Mucosa of gallbladder (tissue), 1 donor: ENCODE data around the gene POLR1A. TPM values are rescaled to one million over a fixed set of nuclear protein-coding genes. Genes with fewer than 3 reads are reported as not detected.
"Not testable (repeated sequence)": the region's sequence is repeated elsewhere in the genome, so short reads cannot be mapped to it uniquely, and the experiment has no call there.

ENCODE experiments used
- DNase-seq: peaks from one replicate; pipeline ENCODE4 v3.0.0-alpha.2; 2020; ENCODE audit warnings: low spot score
- total RNA-seq: library from RNA; stranded (reverse); gene quantifications from one replicate; pipeline ENCODE4 v1.2.1, GENCODE V29; 2021
- donor health status: DM: no; HTN: no; CAD: no.

The POLR1A gene
- total RNA-seq, 1 donor from 2014 or later: 23.1 TPM

GRCh38 chr2:85999061-85999831 is 106.4 kb downstream of the POLR1A start:
- no peak for DNase-seq

GRCh38 chr2:85998071-85998991 is 107.4 kb downstream of the POLR1A start:
- DNase-seq: peak; percentile 41

GRCh38 chr2:85997017-85997970 is 108.4 kb downstream of the POLR1A start:
- peak; percentile 43 for DNase-seq

GRCh38 chr2:85996591-85996990 is 109.1 kb downstream of the POLR1A start:
- DNase-seq: no peak

- no peak for DNase-seq
Measured at GRCh38 chr2:85995648-85996529, 109.8 kb downstream of the POLR1A start.

- DNase-seq: no peak
Measured at GRCh38 chr2:85994897-85995647, 110.6 kb downstream of the POLR1A start.

GRCh38 chr2:85994421-85994777 is 111.3 kb downstream of the POLR1A start:
- no peak for DNase-seq

GRCh38 chr2:85992611-85993010 is 113.1 kb downstream of the POLR1A start:
- no peak for DNase-seq

GRCh38 chr2:85992053-85992452 is 113.6 kb downstream of the POLR1A start:
- DNase-seq: not testable (repeated sequence)

- peak; percentile 56 for DNase-seq
Measured at GRCh38 chr2:85990084-85990483, 115.6 kb downstream of the POLR1A start.

- peak; percentile 9 for DNase-seq
Measured at GRCh38 chr2:85989288-85989865, 116.3 kb downstream of the POLR1A start.

- DNase-seq: peak; percentile 9
Measured at GRCh38 chr2:85988914-85989270, 116.8 kb downstream of the POLR1A start.

GRCh38 chr2:85988175-85988913 is 117.3 kb downstream of the POLR1A start:
- no peak for DNase-seq

- DNase-seq: no peak
Measured at GRCh38 chr2:85987266-85988174, 118.2 kb downstream of the POLR1A start.

GRCh38 chr2:85986121-85986520 is 119.6 kb downstream of the POLR1A start:
- no peak for DNase-seq

- no peak for DNase-seq
Measured at GRCh38 chr2:85984788-85985187, 120.9 kb downstream of the POLR1A start.

- no peak for DNase-seq
Measured at GRCh38 chr2:85983766-85984165, 121.9 kb downstream of the POLR1A start.
